ENCODE measurements around the gene MYL10.

- TF ChIP-seq EP300 (IDR thresholded peaks at IDR 0.05) (no peak), CTCF (IDR thresholded peaks at IDR 0.05) (no peak), RAD21 (conservative IDR thresholded peaks at IDR 0.05 in 1 of 2, IDR thresholded peaks at IDR 0.05 in 1 of 2) (no peak)
Measured at GRCh38 chr7:101599787-101600186, 29.3 kb downstream of the MYL10 start.

Measured in A549 (cell line).